ENCODE measurements around the gene ADAM10. TPM values are rescaled to one million over a fixed set of nuclear protein-coding genes. Genes with fewer than 3 reads are reported as not detected.

ADAM10 gene
- total RNA-seq, 1 donor from 2014 or later, result 147 TPM

DNA sequence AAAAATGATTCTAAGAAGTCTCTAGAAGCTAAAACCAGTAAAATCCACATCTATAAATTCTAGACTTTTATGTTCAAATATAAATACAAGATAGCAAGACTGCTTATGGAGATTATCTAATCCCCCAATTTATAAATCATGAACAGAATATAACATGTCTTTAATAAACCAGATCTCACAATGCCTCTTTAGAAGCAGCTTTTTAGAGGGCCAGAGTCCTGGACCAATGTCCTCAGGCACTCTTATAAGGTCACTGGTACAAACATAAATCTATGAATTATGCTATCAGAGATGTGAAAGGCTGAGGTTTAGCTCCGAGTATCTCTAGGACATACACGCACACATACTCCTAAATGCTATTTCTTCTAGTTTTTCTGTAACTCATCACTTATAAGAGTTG lies 78.3 kb downstream of the ADAM10 start:
- H3K4me1 Mint-ChIP-seq (ENCODE audit: low read depth), result peaks cover 6% of the 10 kb centered on the region
- no peak overlapping the region for H3K27ac Mint-ChIP-seq (ENCODE audit: unreplicated experiment)
- no peak for DNase-seq (ENCODE audit: low spot score)
- no peaks in the 10 kb centered on the region for H3K9me3 Mint-ChIP-seq (ENCODE audit: low read depth)
- H3K27me3 Mint-ChIP-seq (ENCODE audit: low read depth), result no peaks in the 10 kb centered on the region
- no peak overlapping the region for H3K4me3 Mint-ChIP-seq (ENCODE audit: unreplicated experiment)
- H3K36me3 Mint-ChIP-seq (ENCODE audit: low read depth), result peaks cover 2% of the 10 kb centered on the region
- TF ChIP-seq, protein P1, sequence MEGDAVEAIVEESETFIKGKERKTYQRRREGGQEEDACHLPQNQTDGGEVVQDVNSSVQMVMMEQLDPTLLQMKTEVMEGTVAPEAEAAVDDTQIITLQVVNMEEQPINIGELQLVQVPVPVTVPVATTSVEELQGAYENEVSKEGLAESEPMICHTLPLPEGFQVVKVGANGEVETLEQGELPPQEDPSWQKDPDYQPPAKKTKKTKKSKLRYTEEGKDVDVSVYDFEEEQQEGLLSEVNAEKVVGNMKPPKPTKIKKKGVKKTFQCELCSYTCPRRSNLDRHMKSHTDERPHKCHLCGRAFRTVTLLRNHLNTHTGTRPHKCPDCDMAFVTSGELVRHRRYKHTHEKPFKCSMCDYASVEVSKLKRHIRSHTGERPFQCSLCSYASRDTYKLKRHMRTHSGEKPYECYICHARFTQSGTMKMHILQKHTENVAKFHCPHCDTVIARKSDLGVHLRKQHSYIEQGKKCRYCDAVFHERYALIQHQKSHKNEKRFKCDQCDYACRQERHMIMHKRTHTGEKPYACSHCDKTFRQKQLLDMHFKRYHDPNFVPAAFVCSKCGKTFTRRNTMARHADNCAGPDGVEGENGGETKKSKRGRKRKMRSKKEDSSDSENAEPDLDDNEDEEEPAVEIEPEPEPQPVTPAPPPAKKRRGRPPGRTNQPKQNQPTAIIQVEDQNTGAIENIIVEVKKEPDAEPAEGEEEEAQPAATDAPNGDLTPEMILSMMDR (IDR thresholded peaks at IDR 0.05), result no peak

DNA sequence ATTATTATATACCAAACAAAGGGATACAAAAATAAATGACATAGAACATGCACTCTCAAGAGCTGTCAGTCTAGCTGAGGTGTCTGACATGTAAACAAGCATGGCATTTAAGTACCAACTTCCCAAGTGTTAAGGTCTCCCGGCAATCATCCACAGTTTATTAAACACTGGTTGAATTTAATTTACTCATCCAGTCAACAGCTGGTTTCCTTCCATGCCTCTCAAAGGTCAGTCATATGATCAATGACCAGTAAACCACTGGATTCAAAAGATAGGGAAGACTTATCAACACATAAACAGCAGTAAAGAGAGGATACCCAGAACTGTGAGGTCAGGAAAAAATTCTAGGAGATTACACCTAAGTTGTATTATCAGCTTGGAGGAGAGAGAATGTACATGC lies 80.4 kb downstream of the ADAM10 start:
- peaks cover 8% of the 10 kb centered on the region for H3K36me3 Mint-ChIP-seq (ENCODE audit: low read depth)
- H3K27me3 Mint-ChIP-seq (ENCODE audit: low read depth), result no peaks in the 10 kb centered on the region
- no peak overlapping the region for H3K4me3 Mint-ChIP-seq (ENCODE audit: unreplicated experiment)
- TF ChIP-seq, protein P1 (IDR thresholded peaks at IDR 0.05), result no peak
- H3K9me3 Mint-ChIP-seq (ENCODE audit: low read depth), result no peaks in the 10 kb centered on the region
- no peak for DNase-seq (ENCODE audit: low spot score)
- no peak overlapping the region for H3K27ac Mint-ChIP-seq (ENCODE audit: unreplicated experiment)
- peaks cover 6% of the 10 kb centered on the region for H3K4me1 Mint-ChIP-seq (ENCODE audit: low read depth)

- Mint-ChIP-seq H3K36me3 (ENCODE audit: low read depth) (peaks cover 18% of the 10 kb centered on the region), H3K9me3 (ENCODE audit: low read depth) (no peaks in the 10 kb centered on the region), H3K4me3 (ENCODE audit: unreplicated experiment) (no peak overlapping the region), H3K27me3 (ENCODE audit: low read depth) (no peaks in the 10 kb centered on the region), H3K27ac (ENCODE audit: unreplicated experiment) (no peak overlapping the region), H3K4me1 (ENCODE audit: low read depth) (peaks cover 6% of the 10 kb centered on the region)
- no peak for DNase-seq (ENCODE audit: low spot score)
- TF ChIP-seq, protein P1 (IDR thresholded peaks at IDR 0.05), result no peak
Measured at GRCh38 chr15:58666957-58667356, 82.5 kb downstream of the ADAM10 start.

DNA sequence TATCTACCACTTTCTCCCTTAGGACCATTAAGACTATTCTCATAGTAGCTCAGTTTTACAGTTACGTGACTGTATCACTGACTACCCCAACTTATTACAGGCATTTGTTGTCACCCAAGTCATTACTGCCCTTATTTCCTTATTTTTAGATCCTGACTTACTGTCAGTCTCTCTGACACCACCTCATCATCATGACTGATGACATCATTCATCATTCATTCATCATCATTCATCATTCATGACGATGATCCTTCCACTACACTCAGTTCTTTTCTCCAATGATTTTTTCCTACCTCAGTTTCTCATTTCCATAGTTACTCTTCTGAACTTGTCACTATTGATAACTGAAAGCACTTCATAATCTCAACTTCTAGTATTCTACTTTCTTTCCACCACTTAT lies 83.8 kb downstream of the ADAM10 start:
- H3K9me3 Mint-ChIP-seq (ENCODE audit: low read depth), result no peaks in the 10 kb centered on the region
- no peak for DNase-seq (ENCODE audit: low spot score)
- H3K27me3 Mint-ChIP-seq (ENCODE audit: low read depth), result no peaks in the 10 kb centered on the region
- H3K4me3 Mint-ChIP-seq (ENCODE audit: unreplicated experiment), result no peak overlapping the region
- peaks cover 6% of the 10 kb centered on the region for H3K4me1 Mint-ChIP-seq (ENCODE audit: low read depth)
- TF ChIP-seq, protein P1 (IDR thresholded peaks at IDR 0.05), result no peak
- no peak overlapping the region for H3K27ac Mint-ChIP-seq (ENCODE audit: unreplicated experiment)
- peaks cover 26% of the 10 kb centered on the region for H3K36me3 Mint-ChIP-seq (ENCODE audit: low read depth)

DNA sequence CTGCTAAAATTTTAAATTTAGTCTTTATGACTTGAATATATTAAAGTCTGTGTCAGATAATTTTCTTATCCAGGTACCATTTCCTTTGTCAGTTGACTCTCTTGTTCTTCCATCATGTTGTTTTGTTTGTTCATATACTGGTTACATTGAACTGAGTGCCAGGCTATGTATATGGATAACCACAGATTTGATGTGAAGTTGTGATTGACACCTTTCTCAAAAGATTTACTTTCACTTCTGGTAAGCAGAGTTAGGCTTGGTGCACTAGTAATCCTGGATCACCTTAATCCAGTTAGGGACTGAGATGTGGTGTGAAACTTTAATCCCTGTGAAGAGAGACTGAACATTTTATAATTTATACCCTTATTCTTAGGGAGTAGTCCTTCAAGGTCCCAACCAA lies 99.4 kb downstream of the ADAM10 start:
- peaks cover 2% of the 10 kb centered on the region for H3K9me3 Mint-ChIP-seq (ENCODE audit: low read depth)
- no peaks in the 10 kb centered on the region for H3K4me1 Mint-ChIP-seq (ENCODE audit: low read depth)
- H3K27ac Mint-ChIP-seq (ENCODE audit: unreplicated experiment), result no peak overlapping the region
- TF ChIP-seq, protein P1 (IDR thresholded peaks at IDR 0.05), result no peak
- no peak overlapping the region for H3K4me3 Mint-ChIP-seq (ENCODE audit: unreplicated experiment)
- no peak for DNase-seq (ENCODE audit: low spot score)
- H3K27me3 Mint-ChIP-seq (ENCODE audit: low read depth), result no peaks in the 10 kb centered on the region
- H3K36me3 Mint-ChIP-seq (ENCODE audit: low read depth), result peaks cover 10% of the 10 kb centered on the region
